IMR-90 (cell line): ENCODE results near the gene GFRA3. TPM values are rescaled to one million over a fixed set of nuclear protein-coding genes. Genes with fewer than 3 reads are reported as not detected.

Experiments used
- ATAC-seq: fragments of 200-7000 bp; cut with Tn5 transposase; 2 replicates; pipeline ENCODE4 v1.9.1; 2020; ENCODE audit warnings: low read depth, mild to moderate bottlenecking, moderate library complexity
- BruUV-seq: library from RNA; stranded (reverse); fragments of 400-500 nt; replicated peaks from 2 replicates; lab custom pipeline; 2021; lab: Mats Ljungman, UMichigan
- CTCF ChIA-PET: fragments of 300-600 bp; formaldehyde crosslinking; extraction: SDS; loops from one replicate; lab custom pipeline; 2021; ENCODE audit warnings: antibody characterized with exemption; lab: Yijun Ruan, JAX
- POLR2A ChIA-PET: fragments of 300-600 bp; sonication (Branson Sonifier 250); formaldehyde crosslinking; loops from one replicate; lab custom pipeline; 2022; ENCODE audit warnings: antibody characterized with exemption; ENCODE audit not compliant: unreplicated experiment; lab: Charles Lee
- DNase-seq: peaks from one replicate; pipeline ENCODE4 v3.0.0; 2013
- H2AFZ ChIP-seq: replicated peaks from 2 replicates; pipeline ENCODE3; 2013; ENCODE audit warnings: low read length, mild to moderate bottlenecking; ENCODE audit not compliant: poor library complexity
- H2AK5ac ChIP-seq: 2 replicates; pipeline ENCODE4 v1.6.1; 2013; ENCODE audit warnings: low read depth, low read length, inconsistent platforms
- H2AK9ac ChIP-seq: replicated peaks from 2 replicates; pipeline ENCODE3; 2013; ENCODE audit warnings: mild to moderate bottlenecking, low read depth, low read length, moderate library complexity; ENCODE audit not compliant: poor library complexity
- H2BK120ac ChIP-seq: 2 replicates; pipeline ENCODE4 v1.6.1; 2013; ENCODE audit warnings: low read depth, low read length, inconsistent platforms
- H2BK15ac ChIP-seq: 3 replicates; pipeline ENCODE4 v1.6.1; 2013; ENCODE audit warnings: low read depth, low read length, inconsistent platforms
- H2BK20ac ChIP-seq: 2 replicates; pipeline ENCODE4 v1.6.1; 2013; ENCODE audit warnings: low read depth, mild to moderate bottlenecking, inconsistent platforms, low read length, moderate library complexity
- H2BK5ac ChIP-seq: 2 replicates; pipeline ENCODE4 v1.6.1; 2013; ENCODE audit warnings: mild to moderate bottlenecking, low read depth, low read length, inconsistent platforms; ENCODE audit not compliant: poor library complexity, severe bottlenecking
- H3K14ac ChIP-seq: replicated peaks from 2 replicates; pipeline ENCODE4 v1.6.1; 2013; ENCODE audit warnings: low read depth, low read length, inconsistent platforms
- H3K18ac ChIP-seq: 2 replicates; pipeline ENCODE4 v1.6.1; 2013; ENCODE audit warnings: low read depth, low read length, control low read depth
- H3K23ac ChIP-seq: 2 replicates; pipeline ENCODE4 v1.6.1; 2013; ENCODE audit warnings: low read depth, low read length, inconsistent platforms
- H3K27ac ChIP-seq: 2 replicates; pipeline ENCODE4 v1.5.1; 2013; ENCODE audit warnings: mild to moderate bottlenecking, control low read depth, low read length; ENCODE audit not compliant: insufficient read depth
- H3K27me3 ChIP-seq: 2 replicates; pipeline ENCODE4 v1.6.1; 2013; ENCODE audit warnings: low read length; ENCODE audit not compliant: control insufficient read depth, insufficient read depth
- H3K36me3 ChIP-seq: 2 replicates; pipeline ENCODE4 v1.6.1; 2013; ENCODE audit warnings: low read length, mixed read lengths; ENCODE audit not compliant: control insufficient read depth, insufficient read depth
- H3K4ac ChIP-seq: 2 replicates; pipeline ENCODE4 v1.6.1; 2013; ENCODE audit warnings: low read depth, low read length, inconsistent platforms
- H3K4me1 ChIP-seq: 2 replicates; pipeline ENCODE4 v1.6.1; 2013; ENCODE audit warnings: low read length, mixed read lengths; ENCODE audit not compliant: control insufficient read depth, insufficient read depth
- H3K4me2 ChIP-seq: 2 replicates; pipeline ENCODE4 v1.6.1; 2013; ENCODE audit warnings: low read depth, mild to moderate bottlenecking, control low read depth, low read length, moderate library complexity
- H3K4me3 ChIP-seq: 2 replicates; pipeline ENCODE4 v1.5.1; 2013; ENCODE audit warnings: low read depth, mild to moderate bottlenecking, control low read depth, low read length, moderate library complexity; ENCODE audit not compliant: insufficient read depth
- H3K56ac ChIP-seq: 2 replicates; pipeline ENCODE4 v1.6.1; 2013; ENCODE audit warnings: low read length, inconsistent platforms; ENCODE audit not compliant: insufficient read depth; ENCODE audit errors: extremely low read depth
- H3K79me1 ChIP-seq, 2 experiments: 2 replicates each; pipeline ENCODE4 v1.6.1; 2013; ENCODE audit warnings: low read length in 2 of 2, inconsistent platforms in 1 of 2, low read depth in 1 of 2
- H3K9ac ChIP-seq: 2 replicates; pipeline ENCODE4 v1.6.1; 2013; ENCODE audit warnings: low read depth, low read length, control low read depth
- H3K9me1 ChIP-seq: 2 replicates; pipeline ENCODE4 v1.6.1; 2013; ENCODE audit warnings: low read length, inconsistent platforms; ENCODE audit not compliant: insufficient read depth
- H3K9me3 ChIP-seq: 2 replicates; pipeline ENCODE4 v1.6.1; 2013; ENCODE audit warnings: low read length; ENCODE audit not compliant: control insufficient read depth, insufficient read depth
- H4K20me1 ChIP-seq: 2 replicates; pipeline ENCODE4 v1.6.1; 2013; ENCODE audit warnings: low read length, inconsistent platforms; ENCODE audit not compliant: insufficient read depth
- H4K5ac ChIP-seq: 2 replicates; pipeline ENCODE4 v1.6.1; 2013; ENCODE audit warnings: mild to moderate bottlenecking, low read depth, low read length, control low read depth
- H4K8ac ChIP-seq, 2 experiments: 2 replicates each; pipeline ENCODE4 v1.6.1; 2013; ENCODE audit warnings: low read depth in 2 of 2, low read length in 2 of 2, control low read depth in 1 of 2, inconsistent platforms in 1 of 2
- H4K91ac ChIP-seq: 2 replicates; pipeline ENCODE4 v1.6.1; 2013; ENCODE audit warnings: low read depth, low read length, inconsistent platforms; ENCODE audit not compliant: insufficient read depth
- BHLHE40 ChIP-seq: fragments of 150-350 bp; IDR thresholded peaks from 2 replicates; pipeline ENCODE4 v1.6.1; 2016; ENCODE audit warnings: mild to moderate bottlenecking, low read depth, low read length
- CEBPB ChIP-seq: IDR thresholded peaks from 2 replicates; pipeline ENCODE4 v1.6.1; 2012; ENCODE audit warnings: low read depth, low read length, improper control_type of control experiment
- CHD1 ChIP-seq: IDR thresholded peaks from 2 replicates; pipeline ENCODE4 v1.6.1; 2012; ENCODE audit warnings: low read depth, low read length, improper control_type of control experiment
- ELK1 ChIP-seq: fragments of 150-350 bp; IDR thresholded peaks from 2 replicates; pipeline ENCODE4 v1.6.1; 2016; ENCODE audit warnings: low read depth, mild to moderate bottlenecking, low read length, moderate library complexity, borderline replicate concordance
- FOS ChIP-seq: fragments of 150-350 bp; IDR thresholded peaks from 2 replicates; pipeline ENCODE4 v1.6.1; 2016; ENCODE audit warnings: low read depth, low read length
- MAFK ChIP-seq: IDR thresholded peaks from 2 replicates; pipeline ENCODE4 v1.6.1; 2012; ENCODE audit warnings: low read depth, low read length, improper control_type of control experiment
- MAZ ChIP-seq: IDR thresholded peaks from 2 replicates; pipeline ENCODE4 v1.6.1; 2012; ENCODE audit warnings: low read depth, mild to moderate bottlenecking, low read length, improper control_type of control experiment, moderate library complexity, borderline replicate concordance
- MXI1 ChIP-seq: IDR thresholded peaks from 2 replicates; pipeline ENCODE4 v1.6.1; 2012; ENCODE audit warnings: low read depth, mild to moderate bottlenecking, low read length, moderate library complexity, borderline replicate concordance
- NFE2L2 ChIP-seq: fragments of 150-350 bp; IDR thresholded peaks from 2 replicates; pipeline ENCODE4 v1.6.1; 2016; ENCODE audit warnings: low read depth, mild to moderate bottlenecking, low read length
- POLR2A ChIP-seq: IDR thresholded peaks from 2 replicates; pipeline ENCODE4 v1.6.1; 2012; ENCODE audit warnings: mild to moderate bottlenecking, low read depth, low read length
- RAD21 ChIP-seq: IDR thresholded peaks from 2 replicates; pipeline ENCODE4 v1.6.1; 2012; ENCODE audit warnings: low read length, improper control_type of control experiment
- RCOR1 ChIP-seq: IDR thresholded peaks from 2 replicates; pipeline ENCODE4 v1.6.1; 2012; ENCODE audit warnings: mild to moderate bottlenecking, low read length, improper control_type of control experiment; ENCODE audit not compliant: insufficient replicate concordance
- RFX5 ChIP-seq: IDR thresholded peaks from 2 replicates; pipeline ENCODE4 v1.8.0; 2012; ENCODE audit warnings: low read depth, mild to moderate bottlenecking, low read length, moderate library complexity
- SMC3 ChIP-seq: fragments of 150-350 bp; IDR thresholded peaks from 2 replicates; pipeline ENCODE4 v1.6.1; 2016; ENCODE audit warnings: low read depth, mild to moderate bottlenecking, antibody characterized with exemption, low read length, moderate library complexity
- WGBS, 2 experiments: methylation state at CpG; one replicate each; pipeline versions ENCODE4 v1.1.5 to v1.1.7; 2013; ENCODE audit warnings: missing lambda C conversion rate in 2 of 2; ENCODE audit not compliant: insufficient read length in 1 of 2; ENCODE audit errors: extremely low coverage in 2 of 2; 5-methylcytosine and 5-hydroxymethylcytosine counted together
- dilution Hi-C: fragments of 300-500 bp; cut with HindIII; formaldehyde crosslinking; loops from one replicate; pipeline ENCODE4 v1.14.3; 2018; ENCODE audit warnings: low sequenced_read_pairs; ENCODE audit not compliant: unreplicated experiment
- in situ Hi-C: fragments of 300-500 bp; cut with MboI; formaldehyde crosslinking; loops from 3 replicates; pipeline ENCODE4 v1.14.3; 2019; ENCODE audit warnings: low sequenced_read_pairs, inconsistent platforms, mixed read lengths
- intact Hi-C: fragments of 100-400 bp; cut with micrococcal nuclease; formaldehyde crosslinking; loops from 2 replicates; pipeline ENCODE4 v1.10.0; 2022
- polyA plus RNA-seq, 3 experiments: library from polyadenylated mRNA; depleted of rRNA; stranded (reverse); fragments of >200 nt; gene quantifications; 2 replicates each; pipeline ENCODE4 v1.2.3, GENCODE V29; 2012; ENCODE audit warnings: low replicate concordance in 1 of 3
- total RNA-seq: library from RNA; depleted of rRNA; stranded (reverse); fragments of >200 nt; gene quantifications from 2 replicates; pipeline ENCODE4 v1.2.3, GENCODE V29; 2012
- TF ChIP-seq, protein P1 (sequence below): fragments of 150-350 bp; IDR thresholded peaks from 2 replicates; pipeline ENCODE4 v1.6.1; 2017; ENCODE audit warnings: mild to moderate bottlenecking, antibody characterized with exemption, low read length, low read depth
- TF ChIP-seq, protein P2 (sequence below): conservative IDR thresholded peaks from 2 replicates; pipeline ENCODE4 v1.5.1; 2012; ENCODE audit warnings: mild to moderate bottlenecking, low read depth, low read length, improper control_type of control experiment

Gene GFRA3
- total and polyA plus RNA-seq, 2 of the 4 experiments (the other 2 are of a cell fraction): not detected

GRCh38 chr5:138287246-138287645 lies 12.8 kb upstream of the GFRA3 start:
- Histone ChIP-seq H4K91ac (no peak overlapping the region), H3K4me3 (no peak overlapping the region), H3K4me1 (no peaks in the 10 kb centered on the region), H3K9me3 (no peaks in the 10 kb centered on the region), H3K23ac (no peak overlapping the region), H4K20me1 (no peaks in the 10 kb centered on the region), H3K9ac (no peak overlapping the region), H3K79me1 (no peaks in the 10 kb centered on the region), H3K4ac (no peak overlapping the region), H3K27ac (no peak overlapping the region), H2AK9ac (no peak overlapping the region), H2AFZ (no peak overlapping the region), H2BK120ac (no peak overlapping the region), H3K14ac (no peak overlapping the region), H4K5ac (no peak overlapping the region), H3K56ac (no peak overlapping the region), H3K18ac (no peak overlapping the region), H2BK5ac (no peak overlapping the region), H3K36me3 (0 out of 2 replicates have a peak, but pooled peaks cover 2% of the 10 kb centered on the region), H3K4me2 (no peak overlapping the region), H2BK20ac (no peak overlapping the region), H3K27me3 (no peaks in the 10 kb centered on the region), H4K8ac (no peak overlapping the region), H2AK5ac (no peak overlapping the region), H2BK15ac (no peak overlapping the region), H3K9me1 (no peaks in the 10 kb centered on the region)
- 100% methylated on average over 1 of the region's 1 CpG; no CpG with 5 or more reads in 1 of the 2 experiments for WGBS, 2 experiments
- intact Hi-C loops: no loop called here
- dilution Hi-C loops: no loop called here
- TF ChIP-seq NFE2L2: no peak
- TF ChIP-seq, protein P1, sequence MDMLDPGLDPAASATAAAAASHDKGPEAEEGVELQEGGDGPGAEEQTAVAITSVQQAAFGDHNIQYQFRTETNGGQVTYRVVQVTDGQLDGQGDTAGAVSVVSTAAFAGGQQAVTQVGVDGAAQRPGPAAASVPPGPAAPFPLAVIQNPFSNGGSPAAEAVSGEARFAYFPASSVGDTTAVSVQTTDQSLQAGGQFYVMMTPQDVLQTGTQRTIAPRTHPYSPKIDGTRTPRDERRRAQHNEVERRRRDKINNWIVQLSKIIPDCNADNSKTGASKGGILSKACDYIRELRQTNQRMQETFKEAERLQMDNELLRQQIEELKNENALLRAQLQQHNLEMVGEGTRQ: no peak
- no peak for TF ChIP-seq SMC3
- no peak for TF ChIP-seq MAZ
- TF ChIP-seq MAFK: no peak
- TF ChIP-seq, protein P2, sequence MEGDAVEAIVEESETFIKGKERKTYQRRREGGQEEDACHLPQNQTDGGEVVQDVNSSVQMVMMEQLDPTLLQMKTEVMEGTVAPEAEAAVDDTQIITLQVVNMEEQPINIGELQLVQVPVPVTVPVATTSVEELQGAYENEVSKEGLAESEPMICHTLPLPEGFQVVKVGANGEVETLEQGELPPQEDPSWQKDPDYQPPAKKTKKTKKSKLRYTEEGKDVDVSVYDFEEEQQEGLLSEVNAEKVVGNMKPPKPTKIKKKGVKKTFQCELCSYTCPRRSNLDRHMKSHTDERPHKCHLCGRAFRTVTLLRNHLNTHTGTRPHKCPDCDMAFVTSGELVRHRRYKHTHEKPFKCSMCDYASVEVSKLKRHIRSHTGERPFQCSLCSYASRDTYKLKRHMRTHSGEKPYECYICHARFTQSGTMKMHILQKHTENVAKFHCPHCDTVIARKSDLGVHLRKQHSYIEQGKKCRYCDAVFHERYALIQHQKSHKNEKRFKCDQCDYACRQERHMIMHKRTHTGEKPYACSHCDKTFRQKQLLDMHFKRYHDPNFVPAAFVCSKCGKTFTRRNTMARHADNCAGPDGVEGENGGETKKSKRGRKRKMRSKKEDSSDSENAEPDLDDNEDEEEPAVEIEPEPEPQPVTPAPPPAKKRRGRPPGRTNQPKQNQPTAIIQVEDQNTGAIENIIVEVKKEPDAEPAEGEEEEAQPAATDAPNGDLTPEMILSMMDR: no peak
- no peak for TF ChIP-seq MXI1
- no peak for TF ChIP-seq CEBPB
- no peak for TF ChIP-seq RFX5
- no peak for TF ChIP-seq RAD21
- no peak for TF ChIP-seq ELK1
- TF ChIP-seq BHLHE40: no peak
- TF ChIP-seq POLR2A: no peak
- TF ChIP-seq FOS: no peak
- no peak for TF ChIP-seq RCOR1
- TF ChIP-seq CHD1: no peak
- DNase-seq (no peak), ATAC-seq (no peak)
- in situ Hi-C loops: no loop called here
- no TSS peak for BruUV-seq
- ChIA-PET POLR2A (no interaction called here), CTCF (no interaction called here)
